UCSD-AML1 (cell line): ENCODE results near the gene DNAH1.

Experiments used
- DNase-seq: peaks from one replicate; lab custom pipeline; 2025; ENCODE audit not compliant: unreplicated experiment; lab: John Stamatoyannopoulos, UW

DNAH1 gene

DNA sequence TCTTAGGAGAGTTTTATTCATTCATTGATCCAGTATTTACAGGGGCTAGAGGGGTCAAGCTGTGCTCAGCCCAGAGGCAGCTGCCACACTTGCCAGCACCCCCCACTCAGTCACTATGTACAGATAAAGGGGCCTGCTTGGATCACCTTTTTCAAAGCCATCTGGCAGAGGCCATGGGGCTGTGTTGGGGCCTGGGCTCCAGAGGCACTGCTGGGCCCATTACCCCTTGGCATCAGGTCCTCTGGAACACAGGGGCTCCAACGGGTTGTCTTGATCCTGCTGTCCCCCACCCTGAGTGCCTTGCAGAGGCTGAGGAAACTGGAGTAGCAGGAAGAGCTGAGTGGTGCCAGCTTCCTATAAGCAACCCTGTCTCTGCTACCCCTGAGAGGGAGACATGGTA, 84.9 kb downstream of the DNAH1 start:
- no peak for DNase-seq

DNA sequence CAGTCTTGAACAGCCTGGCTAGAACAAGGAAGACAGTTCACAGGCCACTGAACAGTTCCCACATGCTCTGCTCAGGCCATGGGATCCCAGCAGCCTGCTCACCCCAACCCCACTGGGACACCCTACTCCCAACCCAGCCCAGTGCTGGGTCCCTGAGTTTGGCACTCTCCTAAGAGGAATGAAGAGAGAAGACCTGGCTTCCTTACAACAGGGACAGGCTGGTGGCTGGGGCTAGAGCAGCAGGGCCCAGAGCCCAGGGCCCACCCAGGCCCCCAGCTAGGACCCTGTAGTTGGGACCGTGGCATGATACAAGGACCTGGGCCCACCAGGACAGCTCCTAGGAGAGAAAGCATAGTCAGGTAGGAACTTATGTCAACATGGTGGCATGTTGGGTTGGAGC, 85.4 kb downstream of the DNAH1 start:
- no peak for DNase-seq

GRCh38 chr3:52402101-52402521, 86.0 kb downstream of the DNAH1 start:
- DNase-seq: no peak

- no peak for DNase-seq
These were observed 86.7 kb downstream of the DNAH1 start for GRCh38 chr3:52402706-52403270.

- DNase-seq: no peak
These were observed 87.2 kb downstream of the DNAH1 start for GRCh38 chr3:52403271-52403841.

GRCh38 chr3:52403955-52404354, 87.8 kb downstream of the DNAH1 start:
- DNase-seq: no peak

- no peak for DNase-seq
These were observed 88.3 kb downstream of the DNAH1 start for GRCh38 chr3:52404391-52404790.

DNA sequence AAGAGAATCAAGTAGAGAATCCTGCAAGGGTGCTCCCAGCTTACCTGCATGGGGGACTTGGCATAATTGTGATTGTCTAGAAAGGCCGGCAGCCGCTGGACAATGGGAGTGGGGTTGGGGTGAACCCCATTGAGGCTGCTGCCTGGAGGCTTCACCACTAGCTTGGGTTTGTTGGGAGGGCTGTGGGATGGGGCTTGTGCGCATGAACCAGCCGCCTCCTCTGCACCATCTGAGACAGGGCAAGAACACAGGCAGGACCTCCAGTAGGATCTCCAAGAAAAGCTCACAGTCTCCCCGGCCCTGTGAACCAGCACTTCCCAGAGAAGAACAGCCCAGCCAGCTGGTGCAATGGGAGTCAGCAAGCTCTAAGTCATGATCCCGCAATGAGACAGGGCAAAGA, 88.9 kb downstream of the DNAH1 start:
- DNase-seq: no peak

- no peak for DNase-seq
These were observed 89.5 kb downstream of the DNAH1 start for GRCh38 chr3:52405601-52406110.

GRCh38 chr3:52406231-52406661, 90.1 kb downstream of the DNAH1 start:
- DNase-seq: no peak

DNA sequence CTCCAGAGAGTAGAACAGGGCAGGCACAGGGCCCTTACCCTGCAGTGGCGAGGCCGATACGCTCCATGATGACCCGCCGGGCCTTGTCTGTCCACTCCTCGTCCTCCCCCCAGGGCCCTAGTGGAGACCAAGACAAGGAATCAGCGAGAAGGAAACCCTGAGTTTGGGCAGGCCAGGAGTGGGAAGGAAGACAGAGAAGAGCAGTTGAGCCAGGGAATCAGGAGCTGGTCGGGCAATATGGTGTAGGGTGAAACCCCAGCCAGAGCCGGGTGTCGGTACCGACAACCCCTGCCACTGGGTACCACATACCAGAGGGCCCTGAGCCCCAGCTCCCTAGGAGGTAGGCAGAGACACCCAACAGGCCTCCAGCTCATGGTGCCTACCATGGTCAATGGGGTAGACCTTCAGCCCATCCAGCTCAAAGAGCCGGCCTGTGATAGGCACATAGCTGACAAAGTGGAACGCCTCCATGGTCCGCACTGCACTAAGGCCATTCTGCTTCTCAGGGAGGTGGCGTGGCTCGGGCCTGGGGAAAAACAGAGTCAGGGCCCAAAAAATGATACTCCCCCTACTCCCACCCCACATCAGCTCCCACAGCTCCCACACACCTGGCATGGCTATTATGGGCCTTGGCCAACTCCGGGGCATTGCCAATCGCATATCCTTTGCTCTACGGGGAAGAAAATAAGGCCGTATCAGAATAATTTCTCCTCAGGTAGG, 90.8 kb downstream of the DNAH1 start:
- DNase-seq: no peak

DNA sequence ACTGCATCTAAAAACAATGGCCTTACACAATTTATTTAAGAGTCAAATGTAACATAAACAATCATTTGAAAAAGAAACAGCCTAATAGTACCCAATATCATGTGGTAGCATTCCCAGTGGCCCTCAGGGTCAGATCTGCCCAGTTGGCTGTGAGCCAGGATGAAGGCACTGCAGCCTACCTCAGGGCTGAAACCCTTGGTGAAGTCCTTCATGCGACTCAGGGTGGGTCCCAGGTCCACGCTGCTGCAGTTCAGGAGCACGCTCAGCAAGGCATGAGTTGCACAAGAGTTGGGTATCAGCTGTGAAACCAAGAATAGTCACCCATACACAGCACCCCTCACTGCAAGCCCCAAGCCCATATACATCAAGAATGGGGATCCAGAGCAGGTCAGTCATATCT, 91.7 kb downstream of the DNAH1 start:
- no peak for DNase-seq

DNA sequence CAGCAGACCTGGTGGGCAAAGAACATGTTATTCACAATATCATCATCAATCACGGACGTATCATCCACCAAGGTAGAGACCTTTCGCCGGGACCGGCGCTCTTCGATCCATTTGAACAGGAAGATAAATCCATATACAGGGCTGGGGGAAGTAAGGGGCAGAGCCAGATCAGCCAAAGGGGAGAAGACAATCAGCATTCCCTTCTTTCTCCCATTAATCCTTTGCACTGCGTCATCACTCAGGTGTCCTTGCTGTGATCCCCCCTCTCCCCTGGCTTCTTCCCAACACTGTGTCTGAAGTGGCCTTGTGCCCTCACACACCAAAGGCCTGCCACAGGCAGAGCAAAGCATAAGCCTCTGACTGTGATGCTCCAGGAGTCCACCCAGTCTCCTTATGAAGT, 92.3 kb downstream of the DNAH1 start:
- no peak for DNase-seq

DNA sequence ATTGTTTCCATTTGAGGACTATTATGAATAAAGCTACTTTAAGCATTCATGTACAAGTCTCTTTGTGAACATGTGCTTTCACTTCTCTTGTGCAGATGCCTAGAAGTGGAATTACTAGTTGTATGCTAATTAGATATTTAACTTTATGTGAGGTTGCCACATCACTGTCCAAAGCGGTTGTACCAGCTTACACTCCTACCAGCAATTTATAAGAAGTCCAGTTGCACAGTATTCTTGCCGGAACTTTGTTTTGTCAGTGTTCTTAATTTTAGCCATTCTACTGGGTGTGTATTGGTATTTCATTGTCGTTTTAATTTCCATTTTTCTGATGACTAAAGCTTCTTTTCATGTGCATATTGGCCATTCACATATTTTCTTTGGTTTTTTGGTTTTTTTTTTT, 99.7 kb downstream of the DNAH1 start:
- DNase-seq: no peak

GRCh38 chr3:52420388-52420787, 104.3 kb downstream of the DNAH1 start:
- no peak for DNase-seq

DNA sequence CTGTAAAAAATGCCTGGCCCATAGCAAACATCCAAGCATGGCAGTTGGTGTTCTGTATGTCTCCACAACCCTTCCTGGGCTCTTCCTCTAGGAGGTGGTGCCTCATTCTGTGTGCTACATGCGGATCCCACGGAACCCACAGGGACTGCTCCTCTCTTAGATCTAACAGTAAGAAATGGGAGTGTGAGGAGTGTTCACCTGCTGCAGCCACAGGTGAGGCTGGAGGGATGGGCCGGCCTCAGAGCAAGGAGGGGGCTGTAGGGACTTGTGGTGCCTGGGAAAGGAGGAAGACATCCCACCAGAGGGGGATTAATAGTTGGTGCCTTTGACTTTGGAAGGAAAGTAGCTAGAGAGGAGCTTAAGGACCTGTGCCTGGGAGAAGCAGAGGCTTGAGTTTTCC, 106.5 kb downstream of the DNAH1 start:
- no peak for DNase-seq

- no peak for DNase-seq
These were observed 107.1 kb downstream of the DNAH1 start for GRCh38 chr3:52423173-52423572.

- peak; percentile 27 for DNase-seq
These were observed 112.3 kb downstream of the DNAH1 start for GRCh38 chr3:52428151-52429005.

DNA sequence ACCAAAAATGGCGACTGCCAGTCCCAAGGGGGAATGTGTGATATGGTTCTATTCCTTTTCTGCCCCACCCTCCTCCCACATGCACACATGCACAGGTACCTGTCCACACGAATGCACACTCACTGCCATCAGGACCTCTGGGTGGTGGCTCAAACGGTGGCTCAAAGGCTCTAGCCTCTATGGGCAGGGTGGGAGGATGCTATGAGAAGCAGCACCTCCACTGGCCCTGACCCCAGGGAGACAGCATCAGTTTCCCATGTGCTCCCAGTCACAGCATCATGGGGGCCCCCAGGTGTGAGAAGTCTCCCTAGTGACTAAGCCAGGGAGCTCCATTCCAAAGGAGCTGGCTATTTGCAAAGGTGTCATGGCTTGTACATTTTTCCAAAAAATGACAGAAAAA, 112.9 kb downstream of the DNAH1 start:
- DNase-seq: no peak

- DNase-seq: no peak
These were observed 113.8 kb downstream of the DNAH1 start for GRCh38 chr3:52429779-52430415.

DNA sequence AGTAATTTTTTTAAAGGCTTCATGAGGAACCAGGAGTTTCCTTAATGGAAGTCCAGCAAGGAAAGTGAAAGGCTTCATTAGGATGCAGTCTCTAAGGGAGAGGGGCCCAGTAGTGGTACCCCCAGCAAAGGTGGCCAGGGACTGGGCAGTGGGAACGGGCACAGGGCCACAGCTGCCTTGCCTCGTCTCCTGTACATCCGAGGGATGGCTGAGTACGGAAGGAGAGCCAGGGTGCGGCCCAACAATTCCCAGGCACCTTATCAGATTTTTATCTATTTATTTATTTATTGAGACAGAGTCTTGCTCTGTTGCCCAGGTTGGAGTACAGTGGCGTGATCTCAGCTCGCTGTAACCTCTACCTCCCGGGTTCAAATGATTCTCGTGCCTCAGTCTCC, 114.3 kb downstream of the DNAH1 start:
- DNase-seq: no peak
